Effector CD4-positive, alpha-beta T cell (primary cell): ENCODE data around the gene BLVRA.

Source experiments
- DNase-seq: peaks from one replicate; pipeline ENCODE4 v3.0.0-alpha.2; 2020

Gene BLVRA

DNA sequence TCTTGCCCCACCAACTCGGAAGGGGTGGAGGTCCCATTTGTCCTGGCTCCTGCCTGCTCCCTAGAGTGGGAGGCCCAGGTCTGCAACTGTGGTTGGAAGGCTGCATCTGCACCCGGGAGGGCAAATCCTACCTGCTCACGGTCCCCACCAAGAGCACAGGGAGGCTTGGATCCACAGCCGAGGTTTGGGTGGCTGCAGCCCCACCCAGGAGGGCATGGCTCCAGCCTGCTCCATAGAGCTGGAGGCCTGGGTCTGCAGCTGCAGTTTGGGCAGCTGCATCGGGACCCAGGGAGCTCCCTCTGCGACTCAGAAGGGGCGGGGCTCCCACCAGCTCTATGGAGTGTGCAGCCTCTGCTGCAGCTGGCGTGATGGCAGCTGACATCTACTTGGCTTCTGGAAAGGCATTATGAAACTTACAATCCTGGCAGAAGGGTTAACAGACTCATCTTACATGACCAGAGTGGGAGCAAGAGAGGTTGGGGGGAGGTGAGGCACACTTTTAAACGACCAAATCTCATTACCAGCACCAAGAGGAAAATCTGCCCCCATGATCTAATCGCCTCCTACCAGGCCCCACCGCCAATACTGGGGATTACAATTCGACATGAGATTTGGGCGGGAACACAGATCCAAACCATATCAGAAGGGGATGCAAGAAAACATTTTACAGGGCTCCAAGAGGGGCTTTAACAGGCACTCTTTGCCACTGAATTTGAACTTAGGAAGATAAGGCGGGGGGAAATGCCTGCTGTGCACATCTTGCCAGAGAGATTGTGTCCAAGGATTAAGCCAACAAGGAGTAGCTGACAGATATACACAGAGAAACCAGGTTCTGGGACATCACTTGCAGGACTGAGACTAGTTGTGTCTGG lies 8.2 kb upstream of the BLVRA start:
- DNase-seq = no peak

DNA sequence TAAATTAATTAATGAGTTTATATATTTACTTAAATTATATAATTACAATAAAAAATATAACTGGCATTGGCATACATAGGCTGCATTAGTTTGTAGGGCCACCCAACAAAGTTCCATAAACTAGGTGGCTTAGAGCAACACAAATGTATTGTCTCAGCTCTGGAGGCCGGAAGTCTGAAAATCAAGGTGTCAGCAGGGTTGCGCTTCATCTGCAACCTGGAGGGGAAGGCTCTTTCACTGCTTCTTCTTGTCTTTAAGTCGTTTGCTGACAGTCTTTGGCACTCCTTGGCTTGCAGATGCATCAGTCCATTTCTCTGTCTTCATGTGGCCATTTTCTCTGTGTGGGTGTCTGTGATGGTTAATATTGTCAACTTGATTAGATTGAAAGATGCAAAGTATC lies 6.1 kb upstream of the BLVRA start:
- DNase-seq = no peak

DNA sequence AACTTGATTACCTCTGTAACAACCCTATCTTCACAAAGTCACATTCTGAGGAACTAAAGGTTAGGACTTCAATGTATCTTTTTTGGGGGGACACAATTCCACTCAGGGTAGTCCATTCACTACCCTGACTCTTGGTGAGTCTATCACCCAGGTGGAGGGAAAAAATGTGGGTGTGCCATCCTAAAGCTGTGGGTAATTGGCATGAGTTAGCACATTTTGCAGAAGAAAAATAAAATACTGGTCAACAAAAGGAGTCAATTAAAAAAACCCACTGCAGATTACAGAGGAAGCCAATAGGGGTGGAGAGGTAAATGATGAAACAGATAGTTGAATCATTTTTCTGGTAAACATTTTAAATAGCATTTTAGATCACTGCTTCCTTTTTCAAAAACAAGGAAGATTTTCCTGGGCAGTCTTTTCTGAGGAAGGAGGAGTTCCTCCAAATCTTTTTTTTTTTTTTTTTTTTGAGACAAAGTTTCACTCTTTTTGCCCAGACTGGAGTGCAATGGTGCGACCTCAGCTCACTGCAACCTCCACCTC lies 5.1 kb upstream of the BLVRA start:
- DNase-seq = no peak

DNA sequence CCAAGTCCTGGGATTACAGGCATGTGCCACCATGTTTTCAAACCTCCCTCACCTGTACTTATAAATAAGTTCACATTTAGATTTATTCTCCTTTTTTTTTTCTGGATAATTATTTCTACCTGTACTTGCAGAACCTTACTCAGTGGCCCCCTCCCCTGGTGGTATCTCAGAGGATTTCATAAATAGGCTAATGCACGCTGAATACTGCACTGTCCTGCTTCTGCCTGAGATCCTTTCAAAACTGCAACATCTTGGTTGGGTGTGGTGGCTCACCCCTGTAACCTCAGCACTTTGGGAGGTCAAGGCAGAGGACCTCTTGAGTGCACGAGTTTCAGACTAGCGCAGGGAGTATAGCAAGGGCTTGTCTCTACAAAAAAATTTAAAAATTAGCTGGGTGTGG lies 4.6 kb upstream of the BLVRA start:
- DNase-seq = no peak

DNA sequence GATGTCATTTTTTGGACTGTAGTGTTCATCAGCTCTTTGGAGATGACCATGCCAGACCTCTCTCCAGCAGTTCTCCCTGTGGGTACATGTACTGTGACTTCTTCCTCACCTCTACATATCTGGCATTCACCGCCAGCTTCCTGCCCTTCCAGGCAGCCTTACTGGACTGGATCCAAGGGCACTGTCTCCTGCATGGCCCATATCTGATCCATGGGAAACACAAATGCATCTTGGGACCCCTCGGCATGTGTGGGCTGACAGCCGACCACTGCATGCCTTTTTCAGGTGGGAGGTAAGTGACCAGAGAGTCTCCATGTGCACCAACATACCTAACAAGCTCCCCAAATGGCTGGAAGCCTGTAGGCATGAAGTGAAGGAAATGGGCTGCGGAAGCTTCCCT lies 3.9 kb upstream of the BLVRA start:
- no peak for DNase-seq

DNA sequence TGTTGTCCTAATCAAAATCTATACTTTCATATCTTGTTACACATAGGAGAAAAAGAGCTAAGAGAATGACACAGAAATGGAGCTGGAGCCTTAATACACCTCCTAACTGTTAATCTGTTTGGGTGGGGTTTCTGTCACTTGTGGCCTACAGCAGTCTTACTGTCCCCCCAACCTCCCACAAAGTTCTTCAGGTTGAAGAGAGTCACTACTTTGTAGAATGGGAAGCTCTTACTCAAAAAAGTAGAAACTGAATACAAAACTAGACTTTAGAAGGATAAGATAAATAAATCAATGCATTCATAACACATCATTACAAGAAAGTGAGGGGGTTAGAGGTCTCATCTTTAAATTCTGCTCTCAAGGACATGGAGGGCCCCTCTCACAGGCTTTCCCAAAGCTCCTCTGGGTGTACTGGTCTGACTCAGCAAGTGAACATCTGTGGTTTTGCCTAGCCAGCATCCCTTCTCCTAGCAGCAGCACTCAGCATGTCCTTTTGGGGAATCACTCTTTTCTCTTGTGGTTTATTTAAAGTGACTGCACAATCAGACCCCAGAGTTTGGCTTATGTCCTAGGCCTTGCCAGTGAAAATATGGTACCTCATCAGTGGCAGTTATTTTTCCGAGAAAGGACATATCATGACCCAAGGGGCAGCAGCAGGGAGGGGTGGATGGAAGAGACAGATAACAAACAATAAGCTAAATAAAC lies 2.0 kb upstream of the BLVRA start:
- DNase-seq = no peak

DNA sequence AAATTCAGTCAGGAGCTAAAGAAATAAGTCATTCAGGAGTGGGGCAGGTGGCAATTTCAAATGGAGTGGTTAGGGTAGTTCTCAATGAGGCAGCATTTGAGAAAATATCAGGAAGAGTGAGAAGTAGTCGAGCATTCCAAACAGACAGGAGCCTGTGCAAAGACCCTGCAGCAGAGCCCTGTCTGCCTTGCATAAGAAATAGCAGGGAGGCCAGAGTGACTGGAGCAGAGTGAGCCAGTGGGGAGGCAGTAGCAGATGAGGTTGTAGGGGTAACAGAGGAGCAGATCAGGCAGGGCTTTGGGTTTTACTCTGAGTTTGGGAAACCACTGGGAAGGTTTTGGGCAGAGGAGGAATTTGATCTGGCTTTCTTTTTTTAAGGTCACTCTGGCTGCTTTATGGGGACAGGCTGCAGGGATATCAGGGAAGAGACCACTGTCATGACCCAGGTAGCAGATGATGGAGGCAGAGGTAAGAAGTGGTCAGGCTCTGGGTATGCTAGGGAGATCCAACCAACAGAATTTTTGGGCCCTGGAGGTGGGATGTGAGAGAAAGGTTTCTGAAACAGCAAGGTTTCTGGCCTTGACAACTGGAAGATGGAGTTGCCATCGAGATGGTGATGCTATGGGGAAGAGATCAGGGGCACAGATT lies 1.3 kb upstream of the BLVRA start:
- DNase-seq = no peak

DNA sequence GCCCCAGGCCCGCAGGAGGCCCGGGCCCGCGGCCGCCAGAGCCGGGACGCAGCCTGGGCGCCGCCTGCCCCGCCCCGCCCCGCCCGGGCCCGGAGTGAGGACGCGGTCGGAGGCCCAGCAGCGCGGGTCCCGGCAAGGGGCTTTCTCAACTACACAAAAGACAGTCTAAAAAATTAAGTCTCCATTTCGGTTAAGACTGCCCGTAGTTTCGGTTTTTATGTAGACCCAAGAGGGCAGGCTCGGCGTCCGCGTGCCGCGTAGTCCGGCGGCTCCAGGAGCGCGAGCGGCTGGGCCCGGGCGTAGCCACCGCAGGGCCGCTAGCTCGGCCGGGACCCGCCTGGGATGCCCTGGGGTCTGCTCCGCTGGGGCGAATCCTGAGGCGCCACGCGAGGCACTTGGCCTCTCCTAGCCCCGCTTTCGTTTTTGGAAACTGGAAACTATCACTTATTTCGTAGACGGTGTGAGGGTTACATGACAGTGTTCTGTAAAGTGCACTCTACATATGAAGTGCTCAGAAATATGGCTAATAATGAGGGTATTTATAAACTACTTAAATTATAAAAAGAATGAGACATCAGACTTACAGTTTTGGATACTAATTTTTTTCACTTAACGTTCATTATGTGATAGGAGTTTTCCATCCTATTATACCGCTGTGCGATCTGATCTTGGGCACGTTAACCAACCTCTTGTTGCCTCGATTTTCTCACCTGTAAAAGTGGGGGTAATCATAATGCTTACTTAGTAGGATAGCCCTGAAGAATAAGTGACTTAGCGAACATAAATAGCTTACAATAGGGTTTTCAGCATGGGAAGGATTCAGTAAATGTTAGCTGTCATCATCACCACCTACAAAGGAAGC lies 573 bp downstream of the BLVRA start:
- peak; percentile 28 for DNase-seq

DNA sequence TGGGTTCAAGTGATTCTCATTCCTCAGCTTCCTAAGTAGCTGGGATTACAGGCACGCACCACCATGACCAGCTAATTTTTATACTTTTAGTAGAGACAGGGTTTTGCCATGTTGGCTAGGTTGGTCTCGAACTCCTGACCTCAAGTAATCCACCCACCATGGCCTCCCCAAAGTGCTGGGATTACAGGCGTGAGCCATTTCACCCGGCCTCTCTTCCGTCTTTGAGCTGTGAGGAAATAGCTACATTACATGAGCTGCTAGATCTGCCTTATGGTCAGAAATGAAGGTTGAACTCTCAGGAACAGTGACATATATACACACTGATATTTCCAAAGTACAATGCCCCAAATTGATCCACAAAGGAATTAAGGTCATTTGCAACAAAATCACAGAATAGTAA lies 2.4 kb downstream of the BLVRA start:
- no peak for DNase-seq

DNA sequence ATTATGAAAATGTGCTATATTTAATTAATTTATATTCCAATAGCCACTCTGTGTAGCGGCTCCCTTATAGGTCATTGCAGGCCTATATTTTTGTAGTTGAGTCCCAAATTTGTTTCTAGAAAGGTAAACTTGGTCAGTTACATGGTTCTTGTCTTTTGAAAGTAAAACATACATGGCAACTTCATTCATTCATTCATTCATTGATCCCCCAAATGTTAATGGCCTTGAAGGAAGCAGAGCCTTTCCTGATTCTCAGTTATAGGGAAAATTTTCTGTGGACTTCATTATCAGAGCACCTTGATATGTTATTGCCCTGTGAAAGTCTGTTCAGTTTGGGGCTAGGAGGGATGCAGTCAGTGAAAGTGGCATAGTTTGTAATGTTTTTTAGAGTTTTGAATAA lies 2.9 kb downstream of the BLVRA start:
- no peak for DNase-seq

DNA sequence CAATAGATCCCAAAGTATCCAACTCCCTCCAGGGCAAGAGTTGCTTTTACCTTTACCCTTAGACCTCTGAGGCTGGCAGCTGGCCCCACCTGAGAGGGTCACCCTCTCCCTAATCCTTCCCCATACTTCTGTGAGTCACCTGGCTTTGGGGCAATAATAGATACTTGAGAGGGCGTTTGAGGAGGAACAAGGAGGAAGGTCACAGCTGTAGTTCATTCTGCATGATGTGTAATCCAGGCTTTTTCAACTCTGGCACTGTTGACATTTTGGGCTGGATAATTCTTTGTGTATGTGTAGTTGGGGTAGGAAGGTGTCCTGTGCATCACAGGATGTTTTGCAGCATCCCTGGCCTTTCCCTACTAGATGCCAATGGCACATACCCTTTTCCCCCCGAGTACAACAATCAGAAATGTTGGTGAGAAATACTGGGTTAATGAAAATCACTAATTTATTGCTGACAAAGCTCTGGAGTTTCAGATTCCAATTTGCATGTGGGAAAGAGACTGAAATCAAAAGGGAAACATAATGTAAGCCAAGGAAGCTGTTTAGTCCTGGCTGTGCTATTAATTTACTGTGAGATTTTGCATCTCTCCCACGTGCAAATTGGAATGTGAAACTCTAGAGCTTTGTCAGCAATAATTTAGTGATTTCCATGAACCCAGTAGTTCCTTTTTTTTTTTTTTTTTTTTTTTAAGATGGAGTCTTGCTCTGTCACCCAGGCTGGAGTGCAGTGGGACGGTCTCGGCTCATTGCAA lies 3.6 kb downstream of the BLVRA start:
- DNase-seq = no peak

DNA sequence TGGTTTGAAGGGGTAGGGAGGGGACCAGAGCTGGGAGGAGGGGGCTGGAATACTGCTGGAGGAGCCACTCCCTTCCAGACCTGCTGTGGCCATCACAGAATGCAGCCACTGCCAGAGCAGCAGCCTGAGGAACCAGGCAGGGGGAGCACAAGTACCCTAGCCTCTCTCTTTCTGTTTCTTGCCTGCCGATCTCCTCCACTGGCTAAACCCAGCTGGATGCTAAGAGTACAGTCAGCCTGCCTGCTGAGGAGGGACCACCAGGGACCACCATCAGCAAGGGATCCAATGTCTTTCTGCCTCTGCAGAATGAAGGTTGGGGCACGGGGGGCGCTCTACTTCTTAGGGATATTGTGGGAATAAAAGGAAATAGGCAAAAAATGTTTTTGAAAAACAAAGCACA lies 4.7 kb downstream of the BLVRA start:
- no peak for DNase-seq

DNA sequence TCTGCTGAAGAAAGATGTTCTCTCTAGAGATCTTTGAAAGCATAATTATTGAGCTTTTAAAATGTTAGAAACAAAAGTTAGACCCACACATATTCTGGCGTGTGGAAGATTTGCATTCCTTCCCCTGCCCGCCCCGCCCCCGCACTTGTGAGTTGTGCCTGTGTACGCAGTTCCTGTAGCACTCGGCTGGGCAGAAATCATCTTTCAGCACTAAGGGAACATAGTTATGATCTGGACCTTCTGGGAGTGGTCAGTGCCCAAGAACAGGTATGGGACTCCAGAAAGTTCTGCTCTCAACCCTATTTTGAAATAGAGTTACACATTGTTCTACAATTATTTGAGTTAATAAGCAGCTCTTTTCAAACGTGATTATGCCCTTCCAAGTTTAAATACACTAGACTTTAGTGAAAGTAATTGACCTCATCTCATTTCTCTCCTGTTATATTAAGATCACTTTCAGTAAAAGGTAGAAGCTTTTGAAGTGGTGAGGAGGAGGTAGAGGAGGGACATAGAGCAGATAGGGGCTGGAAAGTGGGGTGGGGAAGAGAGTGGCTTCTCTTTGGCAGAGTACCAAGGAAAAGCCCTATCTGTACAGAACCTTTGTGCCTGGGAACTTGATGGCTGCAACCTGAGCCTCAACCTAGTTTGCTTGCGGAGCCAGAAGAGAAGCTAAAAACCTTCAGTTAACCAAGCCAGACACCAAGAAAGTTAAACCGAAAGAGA lies 5.7 kb downstream of the BLVRA start:
- DNase-seq = no peak

DNA sequence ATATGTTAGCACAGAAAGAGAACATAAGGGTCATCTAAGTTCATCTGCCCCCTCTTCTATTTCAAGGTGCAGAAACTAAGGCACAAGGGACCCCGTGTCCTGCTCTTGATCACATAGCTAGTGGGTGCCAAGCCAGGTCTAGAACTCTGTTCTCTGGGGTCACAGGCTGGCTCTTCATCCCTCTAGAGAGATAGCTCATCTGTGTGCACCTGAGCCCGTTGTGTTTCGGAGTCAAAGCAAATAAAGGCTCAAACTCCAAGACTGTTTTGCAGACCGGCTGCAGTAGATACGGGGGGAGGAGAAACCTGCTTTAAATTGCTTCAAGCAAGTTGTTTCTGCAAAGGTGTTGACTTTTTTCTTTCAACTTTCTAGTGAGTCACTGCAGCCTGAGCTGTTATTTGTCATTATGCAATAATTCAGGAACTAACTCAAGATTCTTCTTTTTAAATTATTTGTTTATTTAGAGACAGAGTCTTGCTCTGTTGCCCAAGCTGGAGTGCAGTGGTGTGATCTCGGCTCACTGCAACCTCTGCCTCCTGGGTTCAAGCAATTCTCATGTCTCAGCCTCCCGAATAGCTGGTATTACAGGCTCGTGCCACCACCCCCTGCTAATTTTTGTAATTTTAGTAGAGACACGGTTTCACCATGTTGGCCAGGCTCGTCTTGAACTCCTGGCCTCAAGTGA lies 6.5 kb downstream of the BLVRA start:
- no peak for DNase-seq

DNA sequence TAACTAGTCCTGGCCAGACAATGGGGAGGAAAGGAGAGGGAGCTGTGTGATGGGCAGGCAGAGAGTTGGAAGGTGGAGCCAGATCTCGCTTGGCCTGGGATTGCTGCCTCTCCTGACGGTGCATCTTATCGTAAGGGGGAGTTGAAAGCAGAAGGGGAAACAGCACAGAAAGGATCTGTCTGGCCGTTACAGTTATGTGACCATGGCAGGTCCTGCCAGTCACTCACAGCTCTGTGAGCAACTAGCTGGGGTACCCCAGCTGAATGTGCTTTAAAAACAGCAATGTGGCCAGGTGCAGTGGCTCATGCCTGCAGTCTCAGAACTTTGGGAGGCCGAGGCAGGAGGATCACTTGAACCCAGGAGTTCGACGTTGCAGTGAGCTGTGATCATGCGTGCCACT lies 8.1 kb downstream of the BLVRA start:
- DNase-seq = no peak

DNA sequence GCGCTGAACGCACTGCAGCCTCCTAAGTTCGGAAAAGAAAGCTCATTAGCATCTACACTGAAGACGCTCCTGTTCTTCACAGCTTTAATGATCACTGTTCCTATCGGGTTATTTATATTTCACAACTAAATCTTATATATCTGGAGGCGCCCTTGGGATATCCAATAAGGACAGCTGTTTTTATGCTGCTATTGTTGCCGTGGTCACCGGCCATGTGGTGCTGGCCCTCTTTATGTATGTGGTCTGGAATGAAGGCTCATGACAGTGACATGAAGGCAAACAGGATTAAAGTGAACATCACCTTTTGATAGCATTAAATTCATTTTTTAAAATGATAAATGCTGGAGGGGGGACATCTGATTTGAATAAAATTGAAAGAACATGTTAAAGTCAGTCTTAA lies 8.8 kb downstream of the BLVRA start:
- no peak for DNase-seq

DNA sequence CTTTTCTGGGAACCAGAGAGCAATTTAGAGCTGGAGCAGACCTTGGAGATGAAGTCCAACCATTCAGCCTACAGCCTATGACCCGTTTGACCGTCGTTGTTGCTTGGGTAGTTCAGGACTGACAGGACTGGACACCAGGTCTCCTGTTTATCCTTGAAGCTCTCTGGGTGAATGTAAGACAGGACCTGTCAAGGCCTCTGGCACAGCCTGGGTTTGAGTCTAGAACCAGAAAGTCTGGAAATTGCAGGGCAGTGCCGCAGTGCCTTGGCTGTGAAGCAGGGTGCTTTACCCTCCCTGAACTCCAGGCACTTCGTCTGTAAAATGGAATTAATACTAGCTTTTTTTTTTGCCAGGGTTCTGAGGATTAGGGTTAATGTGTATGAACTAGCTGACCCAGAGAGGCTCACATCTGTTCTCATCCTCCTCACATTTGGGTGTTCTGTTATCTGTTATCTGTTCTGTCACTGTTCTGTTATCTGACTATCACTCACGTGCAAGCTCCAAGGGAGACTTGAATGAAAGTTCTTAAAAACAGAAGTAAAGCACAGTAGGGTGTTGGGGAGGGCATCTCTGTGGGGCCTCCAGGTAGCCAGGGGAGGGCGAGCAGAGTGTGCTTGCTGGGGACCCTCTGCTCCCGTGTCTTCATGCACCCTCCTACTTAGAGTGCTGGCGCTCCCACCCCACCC lies 9.9 kb downstream of the BLVRA start:
- DNase-seq = no peak

DNA sequence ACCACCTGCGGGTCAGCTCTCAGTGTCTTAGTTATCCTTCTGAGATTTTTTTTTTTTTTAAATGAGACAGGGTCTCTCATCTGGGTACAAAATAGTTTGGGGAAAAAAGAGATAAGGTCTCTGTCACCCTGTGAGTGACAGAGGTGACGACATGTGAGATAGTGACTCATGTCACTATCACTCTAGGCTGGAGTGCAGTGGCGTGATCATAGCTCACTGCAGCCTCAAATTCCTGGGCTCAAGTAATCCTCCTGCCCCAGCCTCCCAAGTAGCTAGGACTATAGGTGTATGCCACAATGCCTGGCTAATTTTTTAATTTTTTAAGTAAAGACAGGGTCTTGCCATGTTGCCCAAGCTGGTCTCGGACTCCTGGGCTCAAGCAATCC lies 10.4 kb downstream of the BLVRA start:
- DNase-seq = no peak

DNA sequence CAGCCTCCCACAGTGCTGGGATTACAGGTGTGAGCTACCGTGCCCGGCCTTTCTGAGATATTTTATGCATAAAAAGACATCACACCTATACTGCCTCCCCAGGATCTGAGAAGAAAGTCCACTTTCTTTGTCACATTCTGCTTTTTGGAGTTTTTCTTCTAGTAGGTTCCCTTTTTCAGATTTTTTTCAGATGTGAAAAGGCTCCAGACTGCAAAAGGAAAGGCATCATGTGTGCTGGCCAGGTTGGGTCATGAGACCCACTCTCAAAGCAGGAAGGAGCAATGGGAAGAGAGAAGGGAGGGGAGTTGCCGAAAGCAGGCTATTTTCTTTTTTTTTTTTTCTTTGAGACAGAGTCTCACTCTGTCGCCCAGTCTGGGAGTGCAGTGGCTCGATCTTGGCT lies 10.8 kb downstream of the BLVRA start:
- DNase-seq = no peak
